Erythroblast (primary cell): ENCODE data around the gene MYRIP.

ENCODE experiments used
- GATA1 ChIP-seq: IDR thresholded peaks from 2 replicates; pipeline ENCODE4 v1.6.1; 2011; ENCODE audit warnings: low read depth, mild to moderate bottlenecking, control low read depth, low read length, moderate library complexity
- POLR2A ChIP-seq: IDR thresholded peaks from 2 replicates; pipeline ENCODE4 v1.6.1; 2011; ENCODE audit warnings: mild to moderate bottlenecking, low read length

DNA sequence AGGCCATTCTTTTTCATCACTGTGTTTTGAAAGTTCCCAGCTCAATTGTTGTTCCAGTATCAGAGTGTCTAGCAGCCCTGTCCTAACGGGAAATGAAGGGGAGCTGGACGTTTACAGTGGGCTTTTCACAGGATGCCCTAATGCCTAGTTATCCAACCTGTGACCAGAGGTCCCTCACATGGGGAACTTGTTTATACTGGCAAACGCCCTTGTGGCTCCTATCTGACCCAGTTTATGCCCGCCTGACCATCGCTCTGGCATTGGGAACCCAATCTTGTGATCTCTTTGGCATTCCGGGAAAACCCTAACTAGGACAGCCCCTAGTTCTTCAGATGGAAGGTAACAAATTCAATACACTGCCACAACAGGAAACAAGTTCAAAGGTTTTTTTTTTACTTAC, 14.5 kb upstream of the MYRIP start:
- TF ChIP-seq POLR2A = no peak
- no peak for TF ChIP-seq GATA1
